Left forelimb (tissue), 1 donor: ENCODE measurements around the gene PTPRN2.

ENCODE experiments used
- DNase-seq: peaks from one replicate; pipeline ENCODE4 v3.0.0-alpha.2; 2018; ENCODE audit warnings: low spot score

The PTPRN2 gene

DNA sequence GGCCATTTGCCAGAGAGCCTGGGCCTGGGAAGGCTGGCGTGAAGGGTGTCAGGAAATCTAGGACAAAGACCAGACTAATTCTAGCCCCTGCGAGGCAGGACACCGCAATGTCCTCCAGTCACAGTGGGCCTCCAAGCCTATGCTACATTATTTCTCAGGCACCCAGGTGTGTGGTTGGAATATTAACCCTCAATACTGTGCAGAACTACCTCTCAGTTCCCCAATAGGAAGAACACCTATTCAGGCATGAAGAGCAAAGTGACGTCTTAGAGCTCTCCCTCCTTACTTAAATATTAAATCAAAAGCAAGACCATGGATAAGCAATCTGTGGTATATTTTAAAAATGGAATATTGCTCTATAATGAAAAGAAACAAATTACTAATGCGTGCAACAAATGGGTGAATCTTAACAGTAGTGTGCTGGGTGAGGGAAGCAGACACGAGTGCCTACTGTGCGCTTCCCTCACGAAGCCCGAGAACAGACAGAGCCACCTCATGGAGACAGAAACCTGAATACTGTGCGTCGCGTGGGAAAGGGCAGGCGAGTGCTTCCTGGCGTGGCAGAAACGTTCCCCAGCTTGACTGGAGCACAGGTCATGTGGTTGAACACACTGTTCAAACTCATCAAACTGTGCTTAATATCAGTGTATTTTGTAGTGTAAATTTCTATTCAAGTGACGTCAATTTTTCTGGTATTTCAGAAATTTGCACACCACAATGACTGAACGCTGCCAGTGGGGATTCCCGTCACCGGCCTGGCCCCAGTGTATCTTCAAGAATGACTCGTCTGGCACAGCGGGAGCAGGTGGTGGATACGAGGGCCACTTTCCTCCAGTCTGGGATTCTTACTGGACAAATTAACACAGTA is 15.5 kb upstream of the PTPRN2 start:
- no peak for DNase-seq

DNA sequence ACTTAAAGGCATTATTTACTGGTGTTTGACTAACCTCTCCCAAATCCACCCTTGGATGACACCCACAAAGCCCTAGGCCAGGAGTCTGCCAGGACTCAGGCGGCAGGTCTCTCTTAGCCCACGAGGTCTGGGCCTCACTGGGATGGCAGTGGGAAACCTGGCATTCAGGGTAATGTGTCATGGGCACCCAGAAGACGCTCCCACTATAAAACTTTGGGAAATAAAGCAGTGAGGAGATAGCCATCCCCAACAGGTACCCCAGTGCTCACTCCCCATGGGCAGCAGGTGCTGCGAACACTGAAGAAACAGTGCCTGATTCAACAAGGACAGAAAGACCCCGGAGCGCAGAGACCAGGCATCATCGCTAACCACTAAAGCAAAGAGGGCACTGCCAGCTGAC is 14.4 kb upstream of the PTPRN2 start:
- DNase-seq: no peak

DNA sequence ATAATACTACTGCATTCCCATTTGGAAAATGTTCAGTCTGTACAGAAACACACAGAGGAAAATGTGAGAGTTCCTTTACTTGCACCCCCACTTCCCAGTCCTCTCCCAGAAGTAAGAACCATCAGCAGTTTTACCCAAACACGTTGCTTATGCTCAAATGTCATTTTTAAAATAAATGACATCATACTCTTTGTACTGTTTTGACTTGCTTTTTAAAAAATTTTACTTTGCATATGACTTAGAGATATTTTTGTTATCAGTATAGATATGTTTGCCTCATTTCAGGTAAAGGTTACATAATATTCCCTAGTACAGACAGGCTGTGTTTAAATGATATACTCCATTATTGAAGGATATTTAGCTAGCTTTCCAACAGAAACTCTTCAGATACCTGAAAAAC is 13.5 kb upstream of the PTPRN2 start:
- DNase-seq: no peak

DNA sequence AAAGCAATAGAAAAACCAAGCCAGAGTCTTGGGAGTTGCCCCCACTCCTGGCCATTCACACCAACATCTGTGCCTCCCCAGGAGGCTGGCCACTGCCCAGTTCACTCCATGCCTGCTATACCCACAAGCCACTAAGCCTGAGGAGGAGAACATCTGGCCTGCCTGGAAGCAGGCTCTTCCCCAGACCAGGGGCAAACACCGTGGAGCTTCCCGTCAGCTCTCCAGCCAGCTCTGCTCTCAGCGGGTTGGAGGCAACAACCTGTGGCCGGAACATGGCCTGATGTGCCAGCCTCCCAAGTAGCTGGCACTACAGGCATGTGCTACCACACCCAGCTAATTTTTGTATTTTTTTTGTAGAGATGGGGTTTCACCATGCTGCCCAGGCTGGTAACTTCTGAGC is 9.1 kb upstream of the PTPRN2 start:
- DNase-seq: no peak

DNA sequence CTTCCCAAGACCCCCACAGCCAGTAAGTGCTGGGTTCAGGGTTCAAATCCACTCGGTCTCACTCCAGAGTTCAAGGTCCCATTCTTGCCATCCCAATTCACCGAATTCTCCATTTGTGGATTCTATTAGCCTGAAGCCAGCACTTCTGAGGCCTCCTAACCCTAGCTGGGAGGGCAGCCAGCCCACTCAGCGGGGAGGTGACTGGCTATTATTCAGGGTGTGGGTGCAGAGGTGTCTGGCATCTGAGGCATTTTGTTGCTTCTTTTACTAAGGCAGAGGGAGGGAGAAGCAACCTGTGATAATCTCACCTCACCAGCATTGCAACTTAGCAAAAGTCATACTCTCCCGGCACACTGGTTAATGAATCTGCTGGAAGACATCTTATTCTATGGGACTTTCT is 8.7 kb upstream of the PTPRN2 start:
- no peak for DNase-seq

DNA sequence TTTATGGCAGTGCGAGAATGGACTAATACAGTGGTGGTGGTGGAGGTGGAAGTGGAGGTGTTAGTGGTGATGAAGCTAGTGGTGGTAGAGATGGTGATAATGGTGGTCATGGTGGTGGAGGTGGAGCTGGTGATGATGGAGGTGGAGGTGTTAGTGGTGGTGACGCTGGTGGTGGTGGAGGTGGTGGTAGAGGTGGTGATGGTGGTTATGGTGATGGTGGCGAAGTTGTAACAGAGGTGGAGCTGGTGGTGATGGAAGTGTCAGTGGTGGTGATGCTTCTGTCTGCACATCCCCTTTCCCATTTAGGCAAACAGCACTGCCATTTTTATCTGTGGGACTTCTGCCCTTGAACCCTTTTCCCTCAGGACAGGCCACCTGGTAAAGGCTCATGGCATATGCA is 7.4 kb upstream of the PTPRN2 start:
- DNase-seq: peak; percentile 80

DNA sequence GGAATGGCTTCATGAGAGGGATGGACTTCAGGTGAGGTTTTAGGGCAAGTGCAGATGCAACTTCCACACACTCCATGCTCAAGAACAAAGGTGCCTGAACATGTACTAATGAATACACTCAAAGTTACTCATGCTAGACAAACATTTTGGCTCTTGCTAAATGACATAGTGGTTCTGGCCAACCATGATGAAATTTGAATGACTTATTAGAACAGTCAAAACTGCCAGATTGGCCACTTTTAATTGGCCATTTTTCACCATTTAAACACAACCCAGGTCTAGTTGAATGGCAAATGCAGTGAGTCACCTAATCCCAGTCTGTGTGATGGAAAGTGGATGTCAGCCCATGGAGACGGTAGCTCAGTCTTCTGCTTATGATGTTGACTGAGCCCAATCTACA is 4.9 kb upstream of the PTPRN2 start:
- DNase-seq: no peak

DNA sequence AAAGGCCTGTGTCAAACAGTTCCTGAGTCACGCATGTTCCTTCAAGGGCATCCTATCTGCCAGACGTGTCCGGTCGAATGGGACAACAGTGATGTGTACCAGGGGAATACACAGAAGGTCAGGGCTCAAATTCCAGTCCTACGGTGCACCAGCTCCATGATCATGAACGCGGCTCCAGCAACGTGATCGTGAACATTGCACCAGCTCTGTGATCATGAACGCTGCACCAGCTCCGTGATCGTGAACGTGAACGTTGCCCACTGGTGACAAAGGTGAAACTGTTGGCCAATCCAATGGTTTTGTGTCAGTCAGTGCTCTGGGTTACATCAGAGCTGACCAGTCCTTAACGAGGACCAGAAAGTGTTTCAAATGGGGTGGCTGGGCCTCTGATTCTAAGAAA is 4.3 kb upstream of the PTPRN2 start:
- no peak for DNase-seq

DNA sequence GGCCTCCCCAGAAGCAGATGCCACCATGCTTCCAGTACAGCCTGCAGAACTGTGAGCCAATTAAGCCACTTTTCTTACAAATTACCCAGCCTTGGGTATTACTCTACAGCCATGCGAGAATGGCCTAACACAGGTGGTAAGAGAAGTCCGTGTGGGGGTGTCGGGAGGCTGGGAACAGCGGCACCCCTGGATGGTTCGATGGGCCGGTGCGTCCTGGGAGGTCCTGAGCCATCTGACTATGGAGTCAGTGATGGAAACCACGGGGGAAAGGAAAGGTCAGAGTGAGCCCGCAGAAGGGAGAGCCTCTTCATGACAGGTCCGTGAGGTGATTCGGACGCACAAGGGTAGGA is 2.5 kb upstream of the PTPRN2 start:
- DNase-seq: no peak

DNA sequence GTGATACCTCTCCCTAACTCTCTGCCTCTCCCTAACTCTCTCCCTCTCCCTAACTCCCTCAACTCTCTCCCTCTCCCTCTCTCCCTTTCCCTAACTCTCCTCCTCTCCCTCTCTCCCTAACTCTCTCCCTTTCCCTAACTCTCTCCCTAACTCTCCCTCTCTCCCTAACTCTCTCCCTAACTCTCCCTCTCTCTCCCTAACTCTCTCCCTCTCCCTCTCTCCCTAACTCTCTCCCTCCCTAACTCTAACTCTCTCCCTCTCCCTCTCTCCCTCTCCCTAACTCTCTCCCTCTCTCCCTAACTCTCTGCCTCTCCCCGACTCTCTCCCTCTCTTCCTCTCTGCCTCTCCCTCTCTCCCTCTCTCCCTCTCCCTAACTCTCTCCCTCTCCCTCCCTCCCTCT is 2.0 kb upstream of the PTPRN2 start:
- no peak for DNase-seq

DNA sequence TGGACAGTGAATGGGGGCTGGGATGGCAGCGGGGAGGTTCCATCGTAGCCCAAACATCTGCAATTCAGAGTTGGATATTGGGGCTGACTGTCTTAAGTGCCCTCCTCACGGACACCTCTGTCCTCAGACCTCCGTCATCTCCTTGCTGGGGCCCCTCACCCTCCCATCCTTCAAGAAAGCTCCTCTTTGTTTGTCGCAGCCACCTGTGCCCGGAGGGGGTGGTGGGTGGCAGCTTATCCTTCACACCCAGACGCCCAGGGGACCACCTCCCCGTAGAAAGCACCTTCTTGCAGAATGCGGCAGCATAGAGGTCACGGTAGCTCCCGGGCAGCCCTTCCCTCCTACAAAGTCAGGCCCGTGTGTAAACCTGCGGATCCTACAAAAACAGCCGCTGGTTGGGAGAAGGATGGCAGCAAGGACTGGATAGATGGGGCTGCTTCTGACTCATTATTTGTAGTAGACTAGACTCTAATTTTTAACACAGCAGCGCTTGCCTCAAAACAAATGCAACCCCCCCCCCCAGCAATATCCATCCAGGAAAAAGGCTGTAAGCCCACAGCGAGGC is 1.3 kb upstream of the PTPRN2 start:
- DNase-seq: no peak

DNA sequence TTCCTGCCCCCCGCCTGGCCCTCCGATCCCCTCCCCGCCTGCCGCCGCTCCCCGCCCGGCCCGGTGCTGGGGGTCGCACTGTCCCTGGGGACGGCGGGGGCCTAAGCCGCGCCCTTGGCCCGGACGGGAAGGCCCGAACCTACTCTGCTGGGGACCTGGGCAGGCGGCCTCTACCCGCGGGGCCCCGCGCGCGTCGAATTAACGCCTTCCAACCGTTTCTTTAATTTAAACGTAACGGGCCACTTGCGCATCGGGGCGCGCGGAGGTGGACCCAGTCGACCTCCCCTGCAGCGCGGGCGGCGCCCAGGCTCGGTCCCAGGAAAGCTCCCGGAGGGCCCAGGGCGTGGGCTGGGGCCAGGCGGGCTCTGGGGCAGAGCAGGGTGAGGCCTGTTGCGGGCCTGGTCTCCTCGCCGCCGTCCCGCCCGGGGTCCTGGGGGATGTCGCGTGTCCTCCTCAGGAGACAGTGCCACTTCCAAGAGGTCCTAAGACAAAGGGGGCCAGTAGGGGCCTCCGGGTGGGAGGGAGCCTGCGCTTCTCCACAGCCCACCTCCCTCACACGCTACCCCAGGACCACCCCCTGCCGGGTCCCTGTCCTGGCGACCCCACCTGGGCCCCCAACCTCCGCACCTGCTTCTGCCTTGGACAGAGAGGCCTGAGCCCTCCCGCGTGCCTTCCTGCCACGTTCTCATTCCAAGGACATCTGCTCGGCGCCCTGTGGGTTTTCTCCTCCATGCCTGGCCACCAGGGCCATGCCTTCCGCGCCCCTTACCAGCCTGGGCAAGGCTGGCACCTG is 658 bp upstream of the PTPRN2 start:
- DNase-seq: no peak

DNA sequence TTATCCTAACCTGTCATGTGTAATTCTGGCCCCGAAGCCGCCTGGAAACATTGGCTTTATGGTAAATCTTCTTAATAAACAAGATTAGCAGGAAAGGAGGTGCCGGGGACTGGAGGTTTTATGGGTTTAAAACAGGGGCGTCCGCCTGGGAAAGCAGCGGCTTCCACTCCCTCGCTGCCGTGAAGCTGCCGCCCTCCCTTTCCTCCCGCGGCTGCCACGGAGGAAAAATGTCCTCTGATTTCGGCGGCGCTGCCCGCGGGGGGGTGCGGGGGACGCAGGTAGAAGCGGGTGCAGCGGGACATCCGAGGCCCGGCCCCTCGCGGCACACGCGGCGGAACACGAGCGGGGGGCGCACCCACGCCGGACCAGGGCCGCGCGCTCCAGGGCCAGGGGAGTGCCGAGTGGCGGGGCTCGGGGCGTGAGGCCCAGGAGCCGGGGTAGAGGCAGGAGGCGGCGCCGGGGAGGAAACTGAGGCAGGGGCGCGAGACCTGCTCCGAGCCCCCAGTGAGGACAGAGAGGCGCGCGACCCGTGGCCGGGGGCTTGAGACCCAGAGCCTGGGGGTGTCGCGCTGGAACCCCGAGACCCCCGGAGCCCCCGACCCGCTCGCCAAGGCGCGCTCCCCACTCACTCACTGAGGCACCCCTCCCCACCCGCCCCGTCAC is 993 bp downstream of the PTPRN2 start:
- DNase-seq: no peak

DNA sequence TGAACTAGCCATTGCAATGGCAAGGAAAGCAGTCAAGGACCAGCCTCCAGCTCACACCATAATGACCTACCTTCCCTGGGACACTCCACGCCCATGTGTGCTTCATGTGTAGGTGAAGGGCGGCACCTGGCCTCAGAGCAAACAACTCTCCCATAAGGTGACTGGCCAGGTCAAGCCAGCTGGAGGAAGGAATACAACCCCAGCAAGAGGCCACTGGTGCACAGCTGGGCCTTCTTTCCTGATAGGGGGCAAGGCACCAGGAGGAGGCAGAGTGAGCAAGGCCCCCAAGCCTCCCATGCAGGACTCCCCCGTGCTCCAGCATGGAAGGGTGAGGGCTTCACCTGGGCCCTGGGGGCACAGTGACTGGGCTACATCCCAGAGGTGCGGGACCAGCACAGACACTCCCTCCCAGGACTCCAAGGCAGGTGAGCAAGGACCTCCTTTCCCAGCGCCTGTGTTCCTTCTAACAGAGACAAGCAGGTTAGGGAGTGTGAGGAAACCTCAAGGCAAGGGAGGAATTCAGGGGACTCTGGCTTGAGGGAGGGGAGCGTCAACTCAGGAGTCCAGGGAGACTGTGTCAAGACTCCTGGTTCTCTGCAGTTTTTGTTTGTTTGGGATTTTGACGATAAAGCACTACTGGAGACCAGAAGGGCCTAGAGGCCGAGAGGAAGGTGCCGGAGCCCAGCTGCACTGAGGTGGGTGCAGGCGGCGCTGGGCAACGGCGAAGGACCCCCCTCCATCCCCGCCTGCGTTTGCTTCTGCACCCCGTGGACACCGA is 1.7 kb downstream of the PTPRN2 start:
- no peak for DNase-seq

DNA sequence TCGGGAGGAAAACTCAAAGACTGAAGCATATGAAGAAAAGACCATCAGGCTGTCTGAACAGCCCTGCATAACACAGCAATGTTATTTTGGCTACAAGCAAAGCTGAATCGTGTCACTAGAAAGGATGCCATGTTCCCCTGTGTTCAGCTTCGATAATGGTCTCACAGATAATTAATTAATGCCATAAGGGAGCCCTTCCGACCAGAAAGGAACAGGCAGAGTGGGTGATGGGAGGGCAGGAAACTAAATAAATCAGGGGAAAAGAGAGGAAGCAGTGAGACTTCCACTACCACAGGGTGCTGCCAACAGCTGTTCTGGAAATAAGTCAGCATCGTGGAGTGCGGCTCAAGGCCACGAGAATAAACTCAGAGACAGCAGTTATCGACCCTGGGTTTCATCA is 3.2 kb downstream of the PTPRN2 start:
- DNase-seq: no peak

DNA sequence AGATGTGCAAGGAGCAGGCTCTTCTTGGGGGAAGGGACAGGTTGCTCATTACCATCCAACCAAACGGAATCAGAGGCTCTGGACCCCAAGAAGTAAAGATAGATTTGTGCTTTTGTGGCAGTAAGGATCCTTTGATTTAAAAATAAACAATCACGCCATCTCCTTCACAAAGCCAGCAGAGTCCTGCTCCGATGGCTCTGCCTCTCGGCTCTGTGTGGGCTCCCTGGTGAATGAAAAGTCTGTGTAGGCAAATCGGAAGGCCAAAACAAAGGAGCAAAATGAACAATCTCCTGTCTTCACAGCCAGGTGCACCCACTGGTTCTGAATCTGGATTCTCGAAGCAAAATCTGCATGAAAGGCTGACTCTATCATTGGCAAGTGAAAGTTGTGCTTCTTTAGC is 3.8 kb downstream of the PTPRN2 start:
- no peak for DNase-seq

DNA sequence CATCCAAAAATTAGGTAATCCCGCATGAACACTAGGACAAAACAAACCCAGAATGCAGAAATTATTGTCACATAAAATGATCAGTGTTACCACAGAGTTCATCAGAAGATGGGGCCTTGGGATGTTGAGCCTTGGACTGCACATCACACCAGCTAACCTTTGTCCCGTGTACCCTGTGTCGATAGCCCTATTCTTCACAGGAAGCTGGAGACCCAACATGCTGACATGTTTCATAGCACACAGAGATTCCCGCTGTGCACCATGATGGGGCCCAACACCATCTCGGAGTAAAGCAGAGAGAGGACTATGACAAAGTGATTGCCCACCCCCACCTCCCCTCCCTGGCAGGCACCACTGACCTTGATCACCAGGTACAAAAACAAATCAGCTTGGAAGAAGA is 4.5 kb downstream of the PTPRN2 start:
- no peak for DNase-seq

DNA sequence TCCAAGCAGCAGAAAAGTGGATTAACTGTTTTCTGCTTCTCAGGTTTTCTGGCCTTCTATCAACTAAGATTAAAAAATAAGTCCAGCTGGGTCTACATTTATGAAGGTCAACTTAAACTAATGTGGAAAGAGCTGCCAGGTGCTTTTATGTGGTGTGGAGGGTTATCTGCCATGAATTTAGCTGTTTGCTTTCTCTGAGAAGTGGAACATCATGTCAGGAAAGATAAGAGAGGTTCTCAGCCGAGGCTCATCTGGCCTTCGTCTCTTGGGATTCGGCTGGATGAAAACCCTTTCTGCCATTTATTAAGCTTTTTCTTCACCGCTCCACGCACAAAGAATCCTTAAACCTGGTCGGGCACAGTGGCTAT is 5.5 kb downstream of the PTPRN2 start:
- no peak for DNase-seq

DNA sequence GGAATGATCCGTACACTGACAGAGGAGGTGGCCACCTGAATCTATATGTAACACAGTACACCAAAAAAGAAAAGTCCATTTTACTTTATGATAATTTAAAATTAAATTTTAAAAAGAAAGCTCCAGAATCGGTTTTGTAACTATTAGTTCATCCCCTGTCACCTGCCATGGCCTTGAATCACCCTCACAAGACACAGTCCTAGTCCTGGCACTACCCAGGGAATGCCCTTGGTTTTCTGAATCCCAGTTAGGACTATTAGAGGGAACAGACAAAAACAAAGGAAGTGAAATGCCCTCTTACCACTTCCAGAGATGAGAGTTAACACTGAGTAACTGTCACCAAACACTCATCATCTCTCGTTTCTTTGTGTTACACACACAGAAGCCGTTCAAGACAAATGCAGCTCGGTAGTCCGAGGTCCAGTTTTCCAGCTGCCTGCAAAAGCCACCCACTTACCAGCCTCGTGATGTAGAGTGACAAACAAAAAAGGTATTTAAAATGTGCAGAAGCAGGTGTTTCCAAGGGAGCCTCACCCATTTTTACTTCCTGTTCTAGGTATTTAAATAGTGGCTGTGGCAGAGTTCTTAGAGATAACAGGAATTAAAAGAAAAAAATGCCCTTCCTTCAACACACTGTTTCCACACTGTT is 6.1 kb downstream of the PTPRN2 start:
- no peak for DNase-seq

DNA sequence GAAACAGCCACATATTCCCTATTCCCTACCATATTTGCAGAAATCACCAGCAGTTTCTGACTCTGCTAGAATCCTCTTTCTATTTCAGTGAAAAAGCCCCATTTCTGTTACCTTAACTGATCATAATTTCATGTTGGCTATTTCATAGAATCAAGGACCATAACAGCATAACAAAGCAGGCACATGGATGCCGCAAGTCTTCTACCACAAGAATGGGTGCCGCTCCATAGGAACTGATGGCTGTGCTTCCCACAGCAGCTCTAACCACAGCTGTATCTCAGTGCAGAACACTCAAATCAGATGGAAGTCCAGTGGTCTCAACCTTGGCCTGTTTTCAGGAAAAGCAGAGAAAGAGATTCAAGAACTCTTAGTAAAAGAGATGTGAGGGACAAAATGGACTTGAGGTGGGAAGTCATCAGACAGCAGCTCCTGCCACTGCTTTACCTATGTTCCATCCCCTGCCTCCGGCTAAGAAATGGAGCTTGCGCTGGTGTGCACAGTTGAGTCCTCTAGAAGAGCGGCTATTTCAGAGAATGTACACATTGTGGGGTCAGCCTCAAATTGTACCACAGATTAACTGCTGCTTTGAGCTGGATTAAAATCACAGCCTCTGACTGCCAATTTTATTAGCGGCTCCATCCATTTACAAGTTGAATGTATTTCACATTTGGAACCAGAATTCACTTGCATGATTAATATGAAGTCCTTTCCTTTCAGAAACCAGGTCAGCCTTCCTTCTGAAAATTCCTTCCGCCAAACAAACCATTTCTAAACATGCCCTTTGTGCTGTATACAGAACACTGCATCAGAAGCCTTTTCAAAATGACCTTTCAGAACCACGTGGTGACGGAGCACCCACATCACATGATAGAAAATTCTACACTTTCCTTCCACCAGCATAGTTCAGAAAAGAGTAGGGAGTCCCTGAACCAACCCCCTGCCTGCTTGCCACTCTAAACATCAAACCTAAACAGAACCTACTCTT is 7.7 kb downstream of the PTPRN2 start:
- DNase-seq: no peak
